Fibroblast of lung (primary cell): Measurements from ENCODE around the gene BABAM2. TPM values are rescaled to one million over a fixed set of nuclear protein-coding genes. Genes with fewer than 3 reads are reported as not detected.
A peak's percentile ranks its signal among the peaks of the same experiment; 100 is the strongest.

ENCODE experiments used
- DNase-seq, 2 donors: peaks; one replicate each; pipeline versions ENCODE4 v3.0.0 to v3.0.0-alpha.2; 2010; ENCODE audit warnings: low read depth in 2 of 2
- H2AFZ ChIP-seq: 2 replicates; pipeline ENCODE4 v1.5.1; 2012; ENCODE audit warnings: low read length, control low read depth, inconsistent platforms
- H3K27ac ChIP-seq: 2 replicates; pipeline ENCODE4 v1.5.1; 2011; ENCODE audit warnings: low read length, control low read depth; ENCODE audit not compliant: insufficient read depth
- H3K27me3 ChIP-seq: 2 replicates; pipeline ENCODE4 v1.5.1; 2011; ENCODE audit warnings: mild to moderate bottlenecking, low read length; ENCODE audit not compliant: control insufficient read depth, insufficient read depth
- H3K36me3 ChIP-seq: 2 replicates; pipeline ENCODE4 v1.5.1; 2011; ENCODE audit warnings: low read length; ENCODE audit not compliant: control insufficient read depth, insufficient read depth
- H3K4me1 ChIP-seq: 2 replicates; pipeline ENCODE4 v1.5.1; 2011; ENCODE audit warnings: low read length; ENCODE audit not compliant: control insufficient read depth, insufficient read depth; ENCODE audit errors: extremely low read depth
- H3K4me2 ChIP-seq: 2 replicates; pipeline ENCODE4 v1.5.1; 2011; ENCODE audit warnings: low read length, control low read depth; ENCODE audit not compliant: insufficient read depth; ENCODE audit errors: extremely low read depth
- H3K4me3 ChIP-seq, 4 experiments: fragments of 200-600 bp in 1 of 4; sonication (generic) in 1 of 4; replicated peaks in 1 of 4; 2 replicates each; pipeline ENCODE4 v1.5.1; 2011 to 2016; ENCODE audit warnings: low read length in 4 of 4, low read depth in 3 of 4, mild to moderate bottlenecking in 3 of 4, control low read depth in 2 of 4, inconsistent platforms in 1 of 4, mixed read lengths in 1 of 4; ENCODE audit not compliant: insufficient read depth in 1 of 4; ENCODE audit errors: control extremely low read depth in 1 of 4
- H3K79me2 ChIP-seq: 2 replicates; pipeline ENCODE4 v1.5.1; 2012; ENCODE audit warnings: mild to moderate bottlenecking, low read length, inconsistent platforms; ENCODE audit not compliant: control insufficient read depth, insufficient read depth
- H3K9ac ChIP-seq: 2 replicates; pipeline ENCODE4 v1.5.1; 2011; ENCODE audit warnings: mild to moderate bottlenecking, low read length, control low read depth; ENCODE audit not compliant: insufficient read depth
- H3K9me3 ChIP-seq: 2 replicates; pipeline ENCODE4 v1.5.1; 2012; ENCODE audit warnings: low read depth, low read length; ENCODE audit not compliant: control insufficient read depth, insufficient read depth
- H4K20me1 ChIP-seq: 2 replicates; pipeline ENCODE4 v1.5.1; 2011; ENCODE audit warnings: low read length; ENCODE audit not compliant: control insufficient read depth, insufficient read depth; ENCODE audit errors: extremely low read depth
- CTCF ChIP-seq, 2 donors: IDR thresholded peaks in 1 of 2; conservative IDR thresholded peaks in 1 of 2; 1 replicate in 1 of 2; 2 replicates in 1 of 2; pipeline ENCODE4 v1.5.1; 2011 to 2012; ENCODE audit warnings: low read length in 2 of 2, control low read depth in 1 of 2, inconsistent platforms in 1 of 2, low read depth in 1 of 2, mild to moderate bottlenecking in 1 of 2
- EZH2 ChIP-seq: IDR thresholded peaks from 2 replicates; pipeline ENCODE4 v1.5.1; 2012; ENCODE audit warnings: low read length, control low read depth, mild to moderate bottlenecking; ENCODE audit errors: missing control alignments
- polyA plus RNA-seq, 2 donors: library from polyadenylated mRNA; depleted of rRNA in 1 of 2; stranded (reverse) in 1 of 2; unstranded in 1 of 2; fragments of >200 nt; gene quantifications; 2 replicates each; pipeline ENCODE4 v1.2.1, GENCODE V29; 2011 to 2012; ENCODE audit warnings: missing spikeins in 1 of 2
- total RNA-seq: library from RNA; depleted of rRNA; stranded (reverse); fragments of >200 nt; gene quantifications from 2 replicates; pipeline ENCODE4 v1.2.1, GENCODE V29; 2014

BABAM2 gene
- total and polyA plus RNA-seq, 2 donors (not counting 1 experiment from before 2014, with no cell fraction given) = 25.6 to 33.4 TPM

GRCh38 chr2:28291811-28292440, 401.4 kb downstream of the BABAM2 start:
- Histone ChIP-seq H3K27me3 (no peaks in the 10 kb centered on the region), H3K4me2 (no peak overlapping the region), H3K4me3 (no peak overlapping the region), H2AFZ (no peak overlapping the region), H3K79me2 (no peaks in the 10 kb centered on the region), H4K20me1 (no peaks in the 10 kb centered on the region), H3K9me3 (no peaks in the 10 kb centered on the region), H3K4me1 (peaks cover 27% of the 10 kb centered on the region), H3K9ac (no peak overlapping the region), H3K36me3 (no peaks in the 10 kb centered on the region), H3K27ac (no peak overlapping the region)
- peak; percentile 27 to 83 for DNase-seq
- no peak for TF ChIP-seq CTCF (conservative IDR thresholded peaks at IDR 0.05 in 1 of 2, IDR thresholded peaks at IDR 0.05 in 1 of 2; ENCODE audit: low read depth in 1 of 2, low read length in 2 of 2)
- no peak for TF ChIP-seq EZH2

- Histone ChIP-seq H3K27ac (peak overlapping the region; percentile 23), H3K36me3 (no peaks in the 10 kb centered on the region), H3K4me3 (no peak overlapping the region), H3K4me1 (peaks cover 26% of the 10 kb centered on the region), H3K79me2 (no peaks in the 10 kb centered on the region), H3K9ac (no peak overlapping the region), H3K9me3 (no peaks in the 10 kb centered on the region), H2AFZ (no peak overlapping the region), H3K27me3 (no peaks in the 10 kb centered on the region), H4K20me1 (no peaks in the 10 kb centered on the region), H3K4me2 (no peak overlapping the region)
- peak; percentile 40 to 81 for DNase-seq
- TF ChIP-seq EZH2 (no peak), CTCF (conservative IDR thresholded peaks at IDR 0.05 in 1 of 2, IDR thresholded peaks at IDR 0.05 in 1 of 2; ENCODE audit: low read depth in 1 of 2, low read length in 2 of 2) (no peak)
Observed at GRCh38 chr2:28292491-28292890, 402.0 kb downstream of the BABAM2 start.

- peak in 1 of 2 donors; percentile 18 for DNase-seq
- H3K9me3 ChIP-seq = no peaks in the 10 kb centered on the region
- H3K27me3 ChIP-seq = no peaks in the 10 kb centered on the region
- no peak for TF ChIP-seq EZH2
- TF ChIP-seq CTCF (conservative IDR thresholded peaks at IDR 0.05 in 1 of 2, IDR thresholded peaks at IDR 0.05 in 1 of 2; ENCODE audit: low read depth in 1 of 2, low read length in 2 of 2) = no peak
- no peak overlapping the region for H3K4me2 ChIP-seq
- H3K27ac ChIP-seq = no peak overlapping the region
- H4K20me1 ChIP-seq = no peaks in the 10 kb centered on the region
- H3K79me2 ChIP-seq = no peaks in the 10 kb centered on the region
- no peaks in the 10 kb centered on the region for H3K36me3 ChIP-seq
- no peak overlapping the region for H2AFZ ChIP-seq
- peaks cover 19% of the 10 kb centered on the region for H3K4me1 ChIP-seq
- no peak overlapping the region for H3K4me3 ChIP-seq
- H3K9ac ChIP-seq = no peak overlapping the region
Observed at GRCh38 chr2:28293416-28293815, 402.9 kb downstream of the BABAM2 start.
